Activated CD4-positive, alpha-beta T cell treated with anti-CD3 and anti-CD28 coated beads for 36 hours (primary cell): ENCODE data around the gene DGKB. TPM values are rescaled to one million over a fixed set of nuclear protein-coding genes. Genes with fewer than 3 reads are reported as not detected.

Experiments used
- ATAC-seq: fragments of 200-7000 bp; cut with Tn5 transposase; one replicate; pipeline ENCODE4 v1.10.0; 2021; ENCODE audit warnings: mild to moderate bottlenecking, moderate library complexity
- CTCF ChIA-PET: fragments of 350-600 bp; sonication (Branson Sonifier 250); formaldehyde crosslinking; loops from one replicate; lab custom pipeline; 2021; ENCODE audit warnings: antibody characterized with exemption; lab: Charles Lee
- POLR2A ChIA-PET: fragments of 350-600 bp; sonication (Branson Sonifier 250); formaldehyde crosslinking; loops from one replicate; lab custom pipeline; 2021; ENCODE audit warnings: antibody characterized with exemption, inconsistent platforms; lab: Charles Lee
- DNase-seq: peaks from one replicate; pipeline ENCODE4 v3.0.0-alpha.2; 2020
- H3K27ac Mint-ChIP-seq: one replicate; pipeline ENCODE4 v1.8.0; 2021; ENCODE audit warnings: mixed read lengths
- H3K27me3 Mint-ChIP-seq: one replicate; pipeline ENCODE4 v1.8.0; 2021; ENCODE audit warnings: mixed read lengths
- H3K36me3 Mint-ChIP-seq: one replicate; pipeline ENCODE4 v1.8.0; 2021; ENCODE audit warnings: low read depth, mixed read lengths
- H3K4me1 Mint-ChIP-seq: one replicate; pipeline ENCODE4 v1.8.0; 2021; ENCODE audit warnings: mixed read lengths
- H3K4me3 Mint-ChIP-seq: one replicate; pipeline ENCODE4 v1.8.0; 2021; ENCODE audit warnings: mild to moderate bottlenecking, moderate library complexity, mixed read lengths
- H3K9me3 Mint-ChIP-seq: one replicate; pipeline ENCODE4 v1.8.0; 2021; ENCODE audit warnings: low read depth, mixed read lengths
- intact Hi-C, 2 experiments: fragments of 100-400 bp; cut with DNase I in 1 of 2; cut with micrococcal nuclease in 1 of 2; formaldehyde crosslinking; loops; one replicate each; pipeline versions ENCODE4 v1.14.2 to v1.15.1; 2022 to 2024; cut with DNase I, micrococcal nuclease
- total RNA-seq, 2 experiments: library from RNA; stranded (reverse); gene quantifications; one replicate each; pipeline ENCODE4 v1.2.3, GENCODE V29; 2021

The DGKB gene
- total RNA-seq, 2 experiments from 2014 or later: not detected

DNA sequence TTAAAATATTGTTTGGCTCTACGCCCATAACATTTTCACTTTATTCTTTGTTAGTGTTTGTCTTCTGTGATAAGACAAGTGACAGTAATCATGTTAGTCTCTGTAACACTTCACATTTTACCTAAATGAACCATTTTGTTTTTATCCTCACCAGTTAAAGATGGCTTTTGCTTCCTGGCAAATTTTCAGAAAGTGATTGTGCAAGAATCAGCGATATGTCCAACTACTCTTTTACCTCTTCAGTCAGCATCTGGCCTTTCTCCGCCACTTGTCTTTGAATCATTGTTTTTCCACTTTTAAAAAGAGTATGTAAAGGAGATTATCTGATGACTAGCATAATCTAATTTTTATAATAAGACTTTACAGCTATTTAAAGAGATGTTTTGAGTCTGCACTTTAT lies 3.5 kb downstream of the DGKB start:
- Mint-ChIP-seq H3K27ac (no peak overlapping the region), H3K4me1 (no peaks in the 10 kb centered on the region), H3K9me3 (peaks cover 4% of the 10 kb centered on the region), H3K36me3 (no peaks in the 10 kb centered on the region), H3K27me3 (no peaks in the 10 kb centered on the region), H3K4me3 (no peak overlapping the region)
- ChIA-PET CTCF (no interaction called here), POLR2A (no interaction called here)
- intact Hi-C loops: no loop called here
- ATAC-seq (no peak), DNase-seq (no peak)

DNA sequence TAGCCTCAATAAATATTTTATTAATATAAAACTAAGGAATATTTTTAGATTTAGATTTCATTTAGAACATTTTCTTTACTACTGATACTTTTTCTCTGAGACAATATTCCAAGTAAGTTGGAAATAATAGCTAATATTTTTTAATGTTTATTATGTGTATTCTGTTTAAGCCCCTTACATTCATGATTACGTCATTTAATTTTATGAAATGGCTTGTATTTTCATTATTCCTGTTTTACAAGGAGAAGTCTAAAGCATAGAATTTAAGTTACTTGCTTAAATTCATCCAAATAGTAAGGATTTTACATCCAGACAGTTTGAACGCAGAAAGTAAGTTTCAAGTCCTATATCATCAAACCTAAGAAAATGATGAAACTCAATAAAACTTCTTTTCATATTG lies 6.1 kb downstream of the DGKB start:
- POLR2A ChIA-PET: no interaction called here
- intact Hi-C loops: no loop called here
- Mint-ChIP-seq H3K9me3 (peaks cover 4% of the 10 kb centered on the region), H3K27me3 (no peaks in the 10 kb centered on the region), H3K4me3 (no peak overlapping the region), H3K36me3 (no peaks in the 10 kb centered on the region), H3K4me1 (no peaks in the 10 kb centered on the region), H3K27ac (no peak overlapping the region)
- no peak for DNase-seq
- CTCF ChIA-PET: interaction anchor here (0.7 kb wide), 1 partner anchor 169 kb away, joined by 4 read pairs; no protein-coding TSS in a partner anchor
- ATAC-seq: no peak

DNA sequence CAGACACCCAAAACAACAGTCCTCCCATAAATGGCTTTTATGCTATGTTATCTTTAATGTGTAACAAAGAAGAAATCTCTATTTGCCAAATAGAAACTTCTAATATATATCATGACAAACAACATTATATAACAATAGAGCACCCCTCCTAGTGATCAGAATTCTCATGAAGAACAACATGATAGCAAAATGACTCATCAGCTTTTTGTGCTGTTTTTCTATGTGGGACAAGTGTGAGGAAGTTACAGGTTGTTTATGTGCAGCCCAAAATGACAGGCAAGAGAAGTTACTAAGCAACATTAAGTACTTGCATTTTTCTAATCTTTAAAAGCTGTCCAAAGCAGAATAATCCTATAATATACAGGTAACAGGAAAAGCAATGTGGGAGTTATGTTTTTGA lies 7.7 kb downstream of the DGKB start:
- no peak overlapping the region for H3K4me3 Mint-ChIP-seq
- ATAC-seq: no peak
- ChIA-PET CTCF (no interaction called here), POLR2A (no interaction called here)
- peaks cover 7% of the 10 kb centered on the region for H3K9me3 Mint-ChIP-seq
- DNase-seq: no peak
- H3K27me3 Mint-ChIP-seq: no peaks in the 10 kb centered on the region
- H3K4me1 Mint-ChIP-seq: no peaks in the 10 kb centered on the region
- intact Hi-C loops: no loop called here
- H3K27ac Mint-ChIP-seq: no peak overlapping the region
- H3K36me3 Mint-ChIP-seq: no peaks in the 10 kb centered on the region

DNA sequence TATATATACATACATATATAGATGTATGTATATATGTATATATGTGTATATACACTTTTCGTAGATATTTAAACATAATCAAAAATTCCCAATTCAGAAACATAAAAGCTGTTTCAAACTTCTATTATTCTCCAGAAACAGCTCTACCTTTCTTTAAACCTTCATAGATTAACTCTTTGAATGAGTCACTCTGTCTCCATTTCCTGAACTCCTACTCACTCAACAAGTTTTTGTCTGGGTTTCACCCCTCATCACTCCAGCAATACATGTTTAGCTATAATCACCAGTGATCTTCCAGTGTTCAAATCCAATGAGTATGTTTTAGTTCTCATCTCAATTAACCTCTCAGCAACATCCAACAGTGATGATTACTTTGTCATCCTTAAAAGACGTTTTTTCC lies 9.6 kb downstream of the DGKB start:
- Mint-ChIP-seq H3K27me3 (no peaks in the 10 kb centered on the region), H3K27ac (no peak overlapping the region), H3K4me1 (no peaks in the 10 kb centered on the region), H3K36me3 (no peaks in the 10 kb centered on the region), H3K4me3 (no peak overlapping the region), H3K9me3 (peaks cover 7% of the 10 kb centered on the region)
- no peak for ATAC-seq
- POLR2A ChIA-PET: no interaction called here
- intact Hi-C loops: no loop called here
- no peak for DNase-seq
- CTCF ChIA-PET: no interaction called here

DNA sequence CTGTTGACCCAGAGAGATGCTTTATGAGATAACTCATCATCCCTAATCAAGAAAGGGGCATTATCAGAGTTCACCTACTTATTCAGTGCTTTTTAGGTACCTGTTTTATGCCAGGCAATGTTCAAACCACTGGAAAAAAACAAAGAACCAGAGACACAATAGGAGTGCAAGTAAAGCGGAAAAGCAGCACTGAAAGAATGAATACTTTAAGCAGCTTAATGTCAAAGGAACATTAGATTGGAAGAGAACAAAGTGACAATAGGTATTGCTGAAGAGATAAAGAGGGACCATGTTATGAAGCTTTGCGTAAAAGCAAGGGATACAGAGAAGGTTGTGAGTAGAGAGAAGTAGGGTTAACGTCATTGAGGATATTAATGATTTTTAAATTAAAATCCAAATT lies 11.3 kb downstream of the DGKB start:
- Mint-ChIP-seq H3K27me3 (no peaks in the 10 kb centered on the region), H3K4me3 (no peak overlapping the region), H3K27ac (no peak overlapping the region), H3K9me3 (peaks cover 5% of the 10 kb centered on the region), H3K4me1 (no peaks in the 10 kb centered on the region), H3K36me3 (no peaks in the 10 kb centered on the region)
- DNase-seq: no peak
- intact Hi-C loops: no loop called here
- POLR2A ChIA-PET: no interaction called here
- CTCF ChIA-PET: interaction anchor here (1.0 kb wide), 1 partner anchor 38 kb away, joined by 3 read pairs; no protein-coding TSS in a partner anchor
- ATAC-seq: no peak

DNA sequence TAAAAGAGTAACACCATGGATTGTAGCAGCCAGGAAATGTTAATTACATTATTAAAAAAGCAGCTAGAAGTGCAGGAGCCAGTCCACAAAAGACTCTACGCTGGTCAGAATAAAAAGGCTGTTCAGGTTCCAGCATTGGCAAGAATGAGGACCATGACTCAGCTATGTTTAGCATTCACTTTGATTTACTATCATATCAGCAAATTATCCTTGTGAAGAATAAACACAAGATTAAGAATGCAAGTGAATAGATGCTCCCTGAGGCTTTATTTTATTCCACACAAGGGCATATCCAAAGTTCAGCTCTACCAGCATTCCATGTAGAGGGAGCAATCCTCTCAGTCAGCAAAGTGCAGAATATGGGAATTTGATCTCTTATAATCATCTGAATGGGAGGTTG lies 13.6 kb downstream of the DGKB start:
- Mint-ChIP-seq H3K36me3 (no peaks in the 10 kb centered on the region), H3K4me3 (no peak overlapping the region), H3K27ac (no peak overlapping the region), H3K27me3 (no peaks in the 10 kb centered on the region), H3K4me1 (no peaks in the 10 kb centered on the region), H3K9me3 (peaks cover 3% of the 10 kb centered on the region)
- ChIA-PET CTCF (no interaction called here), POLR2A (no interaction called here)
- no peak for ATAC-seq
- no peak for DNase-seq
- intact Hi-C loops: no loop called here

GRCh38 chr7:14886533-14886932 lies 16.0 kb downstream of the DGKB start:
- ATAC-seq: no peak
- DNase-seq: no peak
- ChIA-PET POLR2A (no interaction called here), CTCF (interaction anchor here (0.9 to 1.4 kb wide), 2 partner anchors 14 to 16 kb away, joined by 3 read pairs; partner anchors contain the start of gene DGKB)
- Mint-ChIP-seq H3K27ac (no peak overlapping the region), H3K36me3 (no peaks in the 10 kb centered on the region), H3K27me3 (no peaks in the 10 kb centered on the region), H3K9me3 (peaks cover 7% of the 10 kb centered on the region), H3K4me3 (no peak overlapping the region), H3K4me1 (no peaks in the 10 kb centered on the region)
- intact Hi-C loops: no loop called here

DNA sequence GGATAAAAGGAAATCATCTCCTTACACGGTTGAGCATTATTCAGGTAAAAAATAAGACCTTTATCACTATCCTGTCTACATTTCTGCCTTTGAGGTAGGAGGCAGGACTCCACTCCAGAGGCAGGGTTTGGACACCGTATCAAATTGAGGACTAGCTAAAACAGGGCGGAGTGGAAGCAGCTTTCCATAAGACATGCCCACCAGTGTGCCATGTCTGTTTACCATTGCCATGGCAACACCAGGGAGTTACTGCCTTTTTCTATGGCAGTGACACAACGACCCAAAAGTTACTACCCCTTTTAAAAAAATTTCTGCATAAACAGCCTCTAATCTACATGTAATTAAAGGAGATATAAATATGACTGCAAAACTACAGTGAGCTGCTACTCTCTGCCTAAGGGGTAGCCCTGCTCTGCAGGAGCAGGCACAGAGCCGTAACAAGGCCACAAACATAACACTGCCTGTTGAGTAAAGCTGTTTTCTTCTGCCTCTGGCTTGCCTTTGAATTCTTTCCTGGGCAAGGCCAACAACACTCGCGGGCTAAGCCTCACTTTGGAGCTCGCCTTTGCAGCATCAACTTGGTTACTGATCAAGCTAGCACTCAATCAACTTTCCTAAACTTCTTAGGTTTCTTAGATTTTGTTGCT lies 26.5 kb downstream of the DGKB start:
- no peak for DNase-seq
- Mint-ChIP-seq H3K36me3 (no peaks in the 10 kb centered on the region), H3K4me1 (no peaks in the 10 kb centered on the region), H3K4me3 (no peak overlapping the region), H3K27ac (no peak overlapping the region), H3K9me3 (no peaks in the 10 kb centered on the region), H3K27me3 (no peaks in the 10 kb centered on the region)
- no peak for ATAC-seq
- intact Hi-C loops: no loop called here
- ChIA-PET CTCF (no interaction called here), POLR2A (no interaction called here)

DNA sequence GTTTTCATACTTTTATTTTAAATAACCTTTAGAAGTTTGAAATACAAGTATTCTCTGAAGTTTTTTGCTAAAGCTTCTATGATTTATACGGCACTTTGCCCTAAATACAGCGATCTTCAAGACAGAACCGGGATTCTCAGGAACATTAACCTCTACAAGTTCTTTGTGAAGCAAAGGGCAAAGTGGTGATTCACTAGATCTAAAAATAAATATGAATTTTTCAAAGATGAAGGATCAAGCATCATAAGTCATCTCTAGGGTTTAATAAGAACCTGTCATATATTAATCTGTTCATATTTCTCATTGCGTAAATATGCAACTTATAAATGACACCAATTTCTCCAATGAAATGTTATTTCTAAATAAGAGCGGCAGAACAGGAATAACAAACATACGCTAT lies 30.7 kb downstream of the DGKB start:
- ATAC-seq (no peak), DNase-seq (no peak)
- intact Hi-C loops: no loop called here
- POLR2A ChIA-PET: interaction anchor here (0.6 kb wide), 1 partner anchor 144 kb away, joined by 4 read pairs; no protein-coding TSS in a partner anchor
- CTCF ChIA-PET: no interaction called here
- Mint-ChIP-seq H3K4me1 (no peaks in the 10 kb centered on the region), H3K36me3 (no peaks in the 10 kb centered on the region), H3K27me3 (no peaks in the 10 kb centered on the region), H3K4me3 (no peak overlapping the region), H3K27ac (no peak overlapping the region), H3K9me3 (peaks cover 3% of the 10 kb centered on the region)

- ChIA-PET CTCF (no interaction called here), POLR2A (interaction anchor here (1.0 kb wide), 1 partner anchor 585 kb away, joined by 4 read pairs; no protein-coding TSS in a partner anchor)
- peaks cover 3% of the 10 kb centered on the region for H3K9me3 Mint-ChIP-seq
- ATAC-seq (no peak), DNase-seq (no peak)
- no peaks in the 10 kb centered on the region for H3K27me3 Mint-ChIP-seq
- no peak overlapping the region for H3K4me3 Mint-ChIP-seq
- intact Hi-C loops: no loop called here
- H3K36me3 Mint-ChIP-seq: no peaks in the 10 kb centered on the region
- H3K27ac Mint-ChIP-seq: no peak overlapping the region
- H3K4me1 Mint-ChIP-seq: no peaks in the 10 kb centered on the region
Observed at GRCh38 chr7:14870394-14870793, 32.2 kb downstream of the DGKB start.

DNA sequence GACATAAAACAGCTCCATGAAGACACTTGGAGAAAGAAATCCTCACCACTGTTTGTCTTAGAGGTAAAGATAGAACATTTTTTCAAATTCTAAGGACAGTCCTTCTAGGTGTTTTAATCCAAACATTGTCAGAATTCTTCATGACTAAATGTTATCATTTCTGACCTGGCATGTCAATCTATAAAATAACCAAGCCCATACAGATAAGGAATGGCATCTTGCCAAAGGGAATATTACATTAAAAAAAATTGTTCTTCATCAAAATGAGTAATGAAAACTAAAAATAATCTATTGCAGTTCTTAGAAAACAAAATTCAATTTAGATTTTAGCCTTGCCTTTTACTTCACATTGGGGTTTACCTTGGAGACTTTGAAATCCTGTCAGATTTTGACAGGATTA lies 33.6 kb downstream of the DGKB start:
- DNase-seq: no peak
- ATAC-seq: no peak
- H3K4me1 Mint-ChIP-seq: no peaks in the 10 kb centered on the region
- H3K4me3 Mint-ChIP-seq: no peak overlapping the region
- peaks cover 3% of the 10 kb centered on the region for H3K9me3 Mint-ChIP-seq
- H3K27me3 Mint-ChIP-seq: no peaks in the 10 kb centered on the region
- intact Hi-C loops: no loop called here
- H3K27ac Mint-ChIP-seq: no peak overlapping the region
- ChIA-PET CTCF (no interaction called here), POLR2A (no interaction called here)
- no peaks in the 10 kb centered on the region for H3K36me3 Mint-ChIP-seq

- Mint-ChIP-seq H3K27me3 (no peaks in the 10 kb centered on the region), H3K4me1 (no peaks in the 10 kb centered on the region), H3K27ac (no peak overlapping the region), H3K4me3 (no peak overlapping the region), H3K9me3 (no peaks in the 10 kb centered on the region), H3K36me3 (no peaks in the 10 kb centered on the region)
- no peak for ATAC-seq
- CTCF ChIA-PET: no interaction called here
- no peak for DNase-seq
- POLR2A ChIA-PET: no interaction called here
- intact Hi-C loops: no loop called here
Observed at GRCh38 chr7:14861456-14861855, 41.1 kb downstream of the DGKB start.
